Smooth muscle cell of trachea (primary cell): ENCODE data around the gene HCN3. TPM values are rescaled to one million over a fixed set of nuclear protein-coding genes. Genes with fewer than 3 reads are reported as not detected.

ENCODE experiments used
- total RNA-seq: library from RNA; depleted of rRNA; stranded (reverse); fragments of >200 nt; gene quantifications from 2 replicates; pipeline ENCODE4 v1.2.1, GENCODE V29; 2014

Gene HCN3
- 0.87 and 0.99 TPM in 2 replicates for total RNA-seq

DNA sequence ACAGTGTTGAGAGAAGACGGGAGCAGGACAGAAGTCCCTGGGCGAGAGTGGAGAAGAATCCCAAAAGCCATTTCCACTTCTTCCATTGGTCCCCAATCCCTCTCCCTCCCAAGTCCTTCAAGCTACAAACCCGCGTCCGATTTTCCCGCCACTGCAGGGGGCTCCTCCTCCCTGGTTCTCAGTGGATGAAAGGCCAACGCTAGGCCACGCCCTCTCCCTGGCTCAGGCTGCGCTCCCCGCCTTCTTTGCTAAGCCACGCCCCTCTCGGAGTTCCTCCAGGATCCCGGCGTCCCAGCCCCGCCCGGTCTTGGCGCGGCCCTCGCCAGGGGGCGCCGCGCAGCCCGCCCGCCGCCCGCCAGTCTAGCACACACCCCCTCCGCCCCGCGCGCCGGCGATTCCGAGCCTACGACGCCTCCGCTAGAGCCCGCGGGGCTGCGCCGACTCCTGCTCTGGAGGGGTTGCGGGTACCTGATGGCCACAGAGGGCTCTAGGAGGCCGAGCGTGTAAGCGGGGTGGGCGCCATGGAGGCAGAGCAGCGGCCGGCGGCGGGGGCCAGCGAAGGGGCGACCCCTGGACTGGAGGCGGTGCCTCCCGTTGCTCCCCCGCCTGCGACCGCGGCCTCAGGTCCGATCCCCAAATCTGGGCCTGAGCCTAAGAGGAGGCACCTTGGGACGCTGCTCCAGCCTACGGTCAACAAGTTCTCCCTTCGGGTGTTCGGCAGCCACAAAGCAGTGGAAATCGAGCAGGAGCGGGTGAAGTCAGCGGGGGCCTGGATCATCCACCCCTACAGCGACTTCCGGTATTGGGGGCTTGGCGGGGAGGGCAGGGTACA, at the start of gene HCN3:
Gene HCN3, plus strand, starts transcription at position 394 of the 832 bp plus-strand sequence. Its CDS starts 128 bp downstream, at position 522.

DNA sequence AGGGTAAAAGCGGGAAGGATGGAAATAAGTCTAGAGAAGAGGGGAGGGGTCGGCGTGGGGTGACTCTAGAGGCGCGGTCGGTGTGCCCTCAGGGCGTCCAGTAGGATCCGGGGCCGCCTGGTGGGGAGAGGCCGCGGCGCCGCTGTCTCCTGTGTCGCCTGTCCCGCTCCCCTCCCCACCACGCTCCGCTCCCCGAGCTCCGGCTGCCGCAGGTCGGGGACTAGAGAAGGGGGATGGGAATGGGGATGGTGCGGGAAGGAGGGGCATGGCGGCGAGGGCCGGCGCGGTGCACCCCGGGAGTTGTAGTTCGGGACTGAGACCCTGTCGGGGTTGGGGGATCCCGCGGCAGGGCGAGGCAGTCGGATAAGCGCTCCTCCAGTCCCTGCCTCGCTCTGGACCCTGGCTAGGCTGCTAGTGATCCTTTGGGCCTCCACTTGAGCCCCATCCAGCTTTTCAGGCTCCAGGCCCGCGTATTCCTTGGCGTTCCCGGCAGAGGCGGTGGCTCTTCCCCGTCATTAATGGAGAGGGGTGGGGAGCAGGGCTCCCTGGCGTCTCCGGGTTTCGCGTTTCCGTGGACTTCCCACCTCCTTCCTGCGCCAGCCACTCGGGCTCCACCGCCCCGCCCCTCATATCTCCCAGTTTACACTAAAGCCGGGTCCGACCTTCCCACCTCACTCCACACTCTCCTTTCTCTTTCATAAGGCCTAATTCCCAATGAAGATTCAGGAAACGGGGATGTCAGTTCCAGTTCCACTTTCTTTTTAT, 21.8 kb upstream of the HCN3 start, which contains the start of gene ENTREP3:
Gene ENTREP3, minus strand, starts transcription at position 241 of the 765 bp plus-strand sequence. CDS start 606 bp downstream, outside the sequence.

GRCh38 chr1:155261852-155262673, 15.2 kb upstream of the HCN3 start, which contains the start of gene SCAMP3:
Gene SCAMP3 (minus strand): TSS chr1:155262360. CDS start chr1:155262151, 209 bp downstream.

DNA sequence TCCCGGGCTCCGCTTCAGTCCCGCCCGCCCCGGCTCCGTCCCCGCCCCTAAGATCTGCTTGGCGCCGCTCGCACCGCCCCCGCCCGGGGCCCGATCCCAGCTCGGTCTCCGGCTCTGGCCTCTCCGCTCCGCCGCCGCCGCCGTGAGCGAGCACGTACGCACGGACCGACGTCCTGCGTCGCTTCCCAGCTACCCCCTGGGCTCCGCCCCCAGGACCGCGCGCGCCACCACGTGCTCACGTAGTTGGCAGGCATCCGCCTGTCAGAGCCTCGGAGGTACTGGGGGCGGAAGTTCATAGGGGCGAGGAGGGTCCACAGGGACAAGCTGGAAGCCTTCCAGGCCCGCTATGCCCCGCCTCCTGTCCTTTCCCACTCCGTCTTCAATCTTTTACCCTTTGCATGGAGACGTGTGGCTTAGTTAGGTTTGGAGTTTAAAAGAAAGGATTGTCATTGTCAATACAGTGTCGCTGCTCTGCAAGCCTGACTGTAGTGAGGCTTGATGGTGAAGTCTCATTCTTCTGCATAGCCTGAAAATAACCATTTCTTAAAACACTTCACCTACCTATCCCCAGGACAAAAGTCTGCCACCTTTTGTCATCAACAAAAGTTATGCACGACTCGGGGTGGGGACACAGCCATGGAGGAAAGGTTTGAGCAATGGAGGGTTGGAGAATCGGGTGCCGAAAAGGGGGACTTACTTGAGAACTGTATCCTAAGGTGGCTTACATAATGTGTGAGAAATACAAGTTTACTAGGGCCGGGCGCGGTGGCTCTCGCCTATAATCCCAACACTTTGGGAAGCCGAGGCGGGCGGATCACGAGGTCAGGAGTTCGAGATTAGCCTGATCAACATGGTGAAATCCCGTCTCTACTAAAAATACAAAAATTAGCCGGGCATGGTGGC, 3.7 kb upstream of the HCN3 start, which contains the start of gene CLK2:
Gene CLK2, minus strand, starts transcription at position 162 of the 903 bp plus-strand sequence. CDS start 2,527 bp downstream, outside the sequence.

GRCh38 chr1:155301342-155301841, 24.1 kb downstream of the HCN3 start, which contains the start of gene PKLR:
Gene PKLR (minus strand): TSS chr1:155301438. CDS start chr1:155301395, 43 bp downstream.

DNA sequence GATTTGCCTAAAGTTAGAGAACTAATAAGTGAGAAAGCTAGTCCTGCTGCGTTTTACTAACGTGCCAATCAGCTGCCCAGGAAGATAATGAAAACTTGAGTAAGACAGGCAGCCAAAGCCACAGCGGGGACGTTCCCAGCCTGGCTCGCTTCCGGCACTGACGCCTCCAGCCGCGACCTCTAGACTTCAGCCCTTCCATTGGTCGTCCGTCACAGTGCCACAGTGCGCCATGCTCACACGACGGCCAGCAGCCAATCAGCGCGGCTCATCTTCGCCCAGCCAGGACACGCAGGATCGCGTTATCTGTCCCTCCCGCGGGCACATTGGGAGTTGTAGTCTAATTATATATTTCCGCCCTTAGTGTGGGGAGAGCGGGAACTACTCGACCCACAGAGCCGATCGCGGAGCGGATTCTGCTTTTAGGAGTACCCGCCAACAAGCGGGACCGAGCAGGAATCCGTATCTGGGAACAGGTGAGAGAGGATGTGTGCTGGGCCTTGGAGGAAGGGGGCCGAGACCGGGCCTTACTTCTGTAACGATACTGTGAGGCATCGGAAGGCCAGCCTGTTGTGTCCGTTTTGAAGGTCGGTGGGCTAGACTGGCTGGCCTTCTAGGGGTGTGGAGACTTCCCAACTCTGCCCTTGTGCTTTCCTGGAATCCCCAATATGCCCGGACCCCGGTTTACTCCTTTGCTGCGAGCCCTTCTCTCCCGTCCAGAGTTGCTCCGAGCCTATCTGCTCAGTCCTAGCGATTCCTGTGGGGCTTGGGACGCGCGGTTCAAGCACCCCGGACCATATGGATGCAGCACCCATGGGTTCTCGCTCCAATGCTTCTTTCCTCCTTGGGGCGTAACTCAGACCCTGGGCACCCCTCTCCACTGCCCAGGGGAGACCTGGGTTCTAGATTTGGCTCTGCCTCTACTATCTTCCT, 31.5 kb downstream of the HCN3 start, which contains the start of gene FDPS:
Gene FDPS, plus strand, starts transcription at position 374 of the 930 bp plus-strand sequence. CDS start 924 bp downstream, outside the sequence.

DNA sequence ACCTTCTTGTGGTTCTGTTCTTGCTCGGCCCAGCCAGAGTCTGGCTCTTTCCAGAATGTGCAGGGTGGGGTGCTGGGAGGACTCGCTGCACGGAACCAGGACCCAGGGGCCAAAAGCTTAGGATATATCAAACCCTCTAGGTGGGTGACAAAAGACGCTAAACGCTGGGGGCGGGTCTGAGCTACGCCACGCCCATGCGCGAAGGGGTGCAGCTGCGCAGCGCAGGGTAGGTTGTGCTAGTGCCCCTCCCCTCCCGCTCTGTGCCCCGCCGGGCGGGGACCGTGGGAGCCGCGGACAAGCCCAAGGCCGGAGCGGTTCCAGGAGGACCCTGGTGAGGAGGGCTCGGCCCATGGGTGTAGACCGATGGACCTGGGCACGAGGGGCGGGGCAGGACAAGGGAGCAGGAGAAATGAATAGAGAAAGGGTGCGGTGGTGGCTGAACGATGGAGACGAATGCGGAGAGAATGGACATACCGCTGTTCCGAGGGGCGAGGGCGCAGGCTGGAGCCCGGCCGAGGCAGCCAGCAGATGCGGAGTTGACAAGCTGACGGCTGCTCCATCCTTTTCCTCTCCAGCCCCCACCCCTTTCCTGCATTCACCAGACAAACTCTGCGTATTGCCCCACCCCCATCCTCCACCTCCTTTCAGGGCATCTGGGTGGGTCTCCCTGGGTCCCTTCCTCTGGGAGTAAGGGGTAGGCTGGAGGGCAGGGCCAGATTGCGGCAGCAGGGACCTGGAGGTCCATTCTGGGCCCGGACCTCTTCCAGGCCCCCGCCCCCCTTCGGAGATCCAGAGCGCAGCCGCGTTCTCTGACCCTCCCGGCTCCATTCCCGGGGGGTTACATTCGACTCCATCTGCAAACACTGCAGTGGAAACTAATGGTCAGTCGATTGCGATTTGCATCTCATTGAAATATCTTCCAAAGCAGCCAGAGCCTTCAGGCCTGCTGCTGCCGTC, 43.7 kb downstream of the HCN3 start, which contains the start of gene RUSC1:
Gene RUSC1, plus strand, starts transcription at position 234 of the 957 bp plus-strand sequence. CDS start 880 bp downstream, outside the sequence.

Other genes with a start within 250 kb of the HCN3 start
- gene DCST2, start 243.7 kb upstream of the HCN3 start, total RNA-seq: under 0.01 TPM in 1 of 2 replicates, not detected in the other
- gene DCST1, start 243.6 kb upstream of the HCN3 start, total RNA-seq: not detected in 2 replicates
- gene ADAM15, start 226.1 kb upstream of the HCN3 start, total RNA-seq: 61.1 and 134 TPM in 2 replicates
- 2.5 and 4.3 TPM in 2 replicates for gene EFNA4, start 213.7 kb upstream of the HCN3 start, total RNA-seq
- 0.29 and 1.3 TPM in 2 replicates for gene EFNA3, start 198.6 kb upstream of the HCN3 start, total RNA-seq
- 0.17 and 0.44 TPM in 2 replicates for gene EFNA1, start 149.6 kb upstream of the HCN3 start, total RNA-seq
- gene SLC50A1, start 141.6 kb upstream of the HCN3 start, total RNA-seq: 17.6 and 25.6 TPM in 2 replicates
- gene DPM3, start 136.9 kb upstream of the HCN3 start, total RNA-seq: 24.6 and 27.6 TPM in 2 replicates
- 97.2 and 125 TPM in 2 replicates for gene KRTCAP2, start 104.2 kb upstream of the HCN3 start, total RNA-seq
- gene TRIM46, start 103.6 kb upstream of the HCN3 start, total RNA-seq: 6.0 and 7.1 TPM in 2 replicates
- 28.2 and 28.4 TPM in 2 replicates for gene THBS3, start 69.6 kb upstream of the HCN3 start, total RNA-seq
- gene MTX1, start 68.8 kb upstream of the HCN3 start, total RNA-seq: 44.3 and 56.6 TPM in 2 replicates
- 11.1 and 13.4 TPM in 2 replicates for gene ENTREP3, start 22.0 kb upstream of the HCN3 start, total RNA-seq
- gene SCAMP3, start 15.1 kb upstream of the HCN3 start, total RNA-seq: 37.7 and 53.1 TPM in 2 replicates
- 30.4 and 38.4 TPM in 2 replicates for gene CLK2, start 4.0 kb upstream of the HCN3 start, total RNA-seq
- under 0.01 TPM in 1 of 2 replicates, not detected in the other for gene PKLR, start 24.0 kb downstream of the HCN3 start, total RNA-seq
- 136 and 347 TPM in 2 replicates for gene FDPS, start 31.4 kb downstream of the HCN3 start, total RNA-seq
- 15.7 and 20.2 TPM in 2 replicates for gene RUSC1, start 43.4 kb downstream of the HCN3 start, total RNA-seq